SK-N-SH (cell line): ENCODE data around the gene FAM161A. TPM values are rescaled to one million over a fixed set of nuclear protein-coding genes. Genes with fewer than 3 reads are reported as not detected.

Source experiments
- CTCF ChIA-PET: fragments of 300-600, 350-600 bp; formaldehyde crosslinking; extraction: SDS; loops from one replicate; lab custom pipeline; 2021; lab: Yijun Ruan, JAX
- POLR2A ChIA-PET: fragments of 350-600 bp; sonication (Branson Sonifier 250); formaldehyde crosslinking; extraction: SDS; loops from one replicate; lab custom pipeline; 2020; ENCODE audit warnings: antibody characterized with exemption, inconsistent platforms; lab: Yijun Ruan, JAX
- DNase-seq: peaks from one replicate; pipeline ENCODE4 v3.0.0; 2012
- H2AFZ ChIP-seq: fragments of 200-600 bp; sonication (generic); 2 replicates; pipeline ENCODE4 v1.8.1; 2016; ENCODE audit warnings: antibody characterized with exemption, mild to moderate bottlenecking, low read depth
- H3F3A ChIP-seq: fragments of 200-600 bp; sonication (generic); replicated peaks from 2 replicates; pipeline ENCODE3; 2016; ENCODE audit warnings: antibody characterized with exemption, mild to moderate bottlenecking; ENCODE audit not compliant: insufficient read depth
- H3K27ac ChIP-seq, 2 experiments: fragments of 200-500 bp in 1 of 2; fragments of 200-600 bp in 1 of 2; sonication (Bioruptor generic) in 1 of 2; sonication (generic), shearing (Covaris generic) in 1 of 2; 2 replicates each; pipeline versions ENCODE4 v1.5.1 to v1.6.1; 2014 to 2016; ENCODE audit warnings: low read depth in 2 of 2, inconsistent platforms in 1 of 2, low read length in 1 of 2, mild to moderate bottlenecking in 1 of 2, mixed read lengths in 1 of 2
- H3K27me3 ChIP-seq: fragments of 200-600 bp; sonication (generic), shearing (Covaris generic); 2 replicates; pipeline ENCODE4 v1.6.1; 2016; ENCODE audit warnings: mixed run types; ENCODE audit not compliant: insufficient read depth
- H3K36me3 ChIP-seq, 2 experiments: fragments of 200-500 bp in 1 of 2; fragments of 200-600 bp in 1 of 2; sonication (Bioruptor generic) in 1 of 2; sonication (generic) in 1 of 2; replicated peaks in 1 of 2; 2 replicates each; pipeline versions ENCODE3 to v1.5.1; 2014 to 2016; ENCODE audit warnings: low read length in 1 of 2, mild to moderate bottlenecking in 1 of 2; ENCODE audit not compliant: insufficient read depth in 2 of 2, control insufficient read depth in 1 of 2
- H3K4me1 ChIP-seq, 2 experiments: fragments of 200-500 bp in 1 of 2; fragments of 200-600 bp in 1 of 2; sonication (Bioruptor generic) in 1 of 2; sonication (generic), shearing (Covaris generic) in 1 of 2; 2 replicates each; pipeline versions ENCODE4 v1.5.1 to v1.6.1; 2014 to 2016; ENCODE audit warnings: low read depth in 1 of 2, low read length in 1 of 2, mixed run types in 1 of 2; ENCODE audit not compliant: insufficient read depth in 2 of 2, control insufficient read depth in 1 of 2
- H3K4me2 ChIP-seq: fragments of 200-600 bp; sonication (generic), shearing (Covaris generic); 2 replicates; pipeline ENCODE4 v1.6.1; 2017; ENCODE audit warnings: mixed run types
- H3K4me3 ChIP-seq, 2 experiments: fragments of 200-500 bp in 1 of 2; fragments of 200-600 bp in 1 of 2; sonication (Bioruptor generic) in 1 of 2; sonication (generic), shearing (Covaris generic) in 1 of 2; 2 replicates each; pipeline versions ENCODE4 v1.5.1 to v1.8.1; 2014 to 2016; ENCODE audit warnings: low read depth in 2 of 2, inconsistent platforms in 1 of 2, low read length in 1 of 2, mild to moderate bottlenecking in 1 of 2, mixed read lengths in 1 of 2, moderate library complexity in 1 of 2
- H3K79me2 ChIP-seq: fragments of 200-600 bp; sonication (generic); 2 replicates; pipeline ENCODE4 v1.8.1; 2017; ENCODE audit warnings: mild to moderate bottlenecking; ENCODE audit not compliant: insufficient read depth
- H3K9ac ChIP-seq: fragments of 200-600 bp; sonication (generic); 2 replicates; pipeline ENCODE4 v1.6.1; 2017; ENCODE audit warnings: mixed run types
- H3K9me2 ChIP-seq: fragments of 200-600 bp; sonication (generic); 2 replicates; pipeline ENCODE4 v1.6.1; 2017; ENCODE audit warnings: mixed run types
- H3K9me3 ChIP-seq: fragments of 200-600 bp; sonication (generic); 2 replicates; pipeline ENCODE4 v1.6.1; 2017; ENCODE audit warnings: mixed run types, mild to moderate bottlenecking, moderate library complexity
- H4K20me1 ChIP-seq: fragments of 200-600 bp; sonication (generic); 2 replicates; pipeline ENCODE4 v1.6.1; 2017; ENCODE audit warnings: mild to moderate bottlenecking, mixed run types; ENCODE audit not compliant: insufficient read depth
- ELF1 ChIP-seq: IDR thresholded peaks from 2 replicates; pipeline ENCODE4 v1.4.0; 2012
- EP300 ChIP-seq, 2 experiments: IDR thresholded peaks; 2 replicates each; pipeline versions ENCODE4 v1.4.0 to v1.6.1; 2012; ENCODE audit warnings: borderline replicate concordance in 1 of 2, low read depth in 1 of 2, low read length in 1 of 2
- EZH2phosphoT487 ChIP-seq: fragments of 200-600 bp; sonication (generic); IDR thresholded peaks from 2 replicates; pipeline ENCODE4 v1.6.1; 2017; ENCODE audit warnings: low read depth, mixed run types, mild to moderate bottlenecking, antibody characterized with exemption, moderate library complexity, borderline replicate concordance
- FOSL2 ChIP-seq: IDR thresholded peaks from 2 replicates; pipeline ENCODE4 v1.4.0; 2012; ENCODE audit warnings: low read depth, mild to moderate bottlenecking, moderate library complexity, borderline replicate concordance
- FOXJ3 ChIP-seq: sonication (generic); formaldehyde crosslinking; IDR thresholded peaks from 2 replicates; pipeline ENCODE4 v1.5.1; 2020; ENCODE audit warnings: mild to moderate bottlenecking, missing genetic modification reagents
- FOXM1 ChIP-seq: IDR thresholded peaks from 2 replicates; pipeline ENCODE4 v1.4.0; 2012; ENCODE audit warnings: low read depth, mild to moderate bottlenecking
- MEF2A ChIP-seq: IDR thresholded peaks from 2 replicates; pipeline ENCODE4 v1.4.0; 2012; ENCODE audit warnings: low read depth, borderline replicate concordance
- MXI1 ChIP-seq: IDR thresholded peaks from 2 replicates; pipeline ENCODE4 v1.6.1; 2012; ENCODE audit warnings: mild to moderate bottlenecking, low read depth, low read length, improper control_type of control experiment
- NFIC ChIP-seq: IDR thresholded peaks from 2 replicates; pipeline ENCODE4 v1.4.0; 2012; ENCODE audit warnings: borderline replicate concordance
- POLR2AphosphoS5 ChIP-seq: IDR thresholded peaks from 2 replicates; pipeline ENCODE4 v1.6.1; 2012; ENCODE audit warnings: low read depth, low read length
- RFX5 ChIP-seq: IDR thresholded peaks from 2 replicates; pipeline ENCODE4 v1.6.1; 2012; ENCODE audit warnings: mild to moderate bottlenecking, improper control_type of control experiment, low read length
- RXRA ChIP-seq: IDR thresholded peaks from 2 replicates; pipeline ENCODE4 v1.4.0; 2012; ENCODE audit warnings: low read depth, mild to moderate bottlenecking, borderline replicate concordance
- SMC3 ChIP-seq: IDR thresholded peaks from 2 replicates; pipeline ENCODE4 v1.6.1; 2012; ENCODE audit warnings: low read depth, low read length, improper control_type of control experiment
- TCF12 ChIP-seq: IDR thresholded peaks from 2 replicates; pipeline ENCODE4 v1.4.0; 2012
- YY1 ChIP-seq: IDR thresholded peaks from 2 replicates; pipeline ENCODE4 v1.4.0; 2012; ENCODE audit warnings: low read depth, mild to moderate bottlenecking
- WGBS: methylation state at CpG from one replicate; pipeline ENCODE4 v1.1.6; 2017; ENCODE audit warnings: low lambda C conversion rate; 5-methylcytosine and 5-hydroxymethylcytosine counted together
- polyA plus RNA-seq, 3 experiments: library from polyadenylated mRNA; depleted of rRNA; stranded (reverse); fragments of >200 nt; gene quantifications; 2 replicates each; pipeline ENCODE4 v1.2.3, GENCODE V29; 2012
- TF ChIP-seq, protein P1 (sequence below): fragments of 150-350 bp; IDR thresholded peaks from 2 replicates; pipeline ENCODE4 v1.6.1; 2017; ENCODE audit warnings: antibody characterized with exemption, low read length, low read depth, borderline replicate concordance
- TF ChIP-seq, protein P2 (sequence below): fragments of 200-600 bp; sonication (generic); IDR thresholded peaks from 2 replicates; pipeline ENCODE4 v1.6.1; 2017; ENCODE audit warnings: antibody characterized with exemption, mild to moderate bottlenecking, moderate library complexity
- TF ChIP-seq, protein P3 (sequence below): IDR thresholded peaks from 2 replicates; pipeline ENCODE4 v1.6.1; 2012; ENCODE audit warnings: mild to moderate bottlenecking, low read depth, low read length, moderate library complexity
- TF ChIP-seq, protein P4 (sequence below): IDR thresholded peaks from 2 replicates; pipeline ENCODE4 v1.4.0; 2012; ENCODE audit warnings: low read depth, borderline replicate concordance

Gene FAM161A
- polyA plus RNA-seq, 1 of the 3 experiments (the other 2 are of a cell fraction), result 0.90 TPM

DNA sequence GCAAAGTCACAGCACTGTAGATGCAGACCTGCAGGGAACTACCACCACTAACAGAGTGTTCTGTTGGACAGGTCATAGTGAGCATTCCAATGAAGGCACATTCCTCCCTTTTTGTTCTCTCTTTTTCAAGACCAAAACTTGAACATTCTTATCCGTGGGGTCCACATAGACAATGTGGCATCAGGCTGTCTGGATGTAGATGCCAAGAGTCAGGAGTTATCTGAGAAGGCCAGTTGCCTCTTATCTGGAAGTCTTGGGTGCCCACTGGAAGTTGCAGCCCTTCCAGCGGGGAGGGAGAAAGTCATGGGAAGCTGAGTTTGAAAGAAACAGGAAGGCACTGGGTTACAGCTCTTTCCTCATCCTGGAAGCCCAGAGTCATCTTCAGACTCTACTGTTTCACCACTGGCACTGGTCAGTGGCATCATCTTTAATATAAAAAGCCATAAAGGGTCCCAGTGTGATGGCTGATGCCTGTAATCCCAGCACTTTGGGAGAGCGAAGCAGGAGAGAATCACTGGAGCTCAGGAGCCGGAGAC, 61.4 kb downstream of the FAM161A start:
- DNase-seq, result no peak
- TF ChIP-seq SMC3 (no peak), ELF1 (no peak)
- TF ChIP-seq, protein P1, sequence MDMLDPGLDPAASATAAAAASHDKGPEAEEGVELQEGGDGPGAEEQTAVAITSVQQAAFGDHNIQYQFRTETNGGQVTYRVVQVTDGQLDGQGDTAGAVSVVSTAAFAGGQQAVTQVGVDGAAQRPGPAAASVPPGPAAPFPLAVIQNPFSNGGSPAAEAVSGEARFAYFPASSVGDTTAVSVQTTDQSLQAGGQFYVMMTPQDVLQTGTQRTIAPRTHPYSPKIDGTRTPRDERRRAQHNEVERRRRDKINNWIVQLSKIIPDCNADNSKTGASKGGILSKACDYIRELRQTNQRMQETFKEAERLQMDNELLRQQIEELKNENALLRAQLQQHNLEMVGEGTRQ, result no peak
- TF ChIP-seq, all 33 proteins: peak for 0
- no peak overlapping the region for H3K9ac ChIP-seq
- H3K4me3 ChIP-seq, result no peak overlapping the region
- no peak overlapping the region for H3K27ac ChIP-seq
- no peaks in the 10 kb centered on the region for H3F3A ChIP-seq
- no peaks in the 10 kb centered on the region for H3K36me3 ChIP-seq
- ChIA-PET CTCF (interaction anchor here (0.6 to 1.6 kb wide), 5 partner anchors 11 to 657 kb away, joined by 3 to 6 read pairs (median 4); no protein-coding TSS in a partner anchor), POLR2A (no interaction called here)
- H3K9me2 ChIP-seq, result no peaks in the 10 kb centered on the region
- no peaks in the 10 kb centered on the region for H3K27me3 ChIP-seq
- H3K79me2 ChIP-seq, result no peaks in the 10 kb centered on the region
- H2AFZ ChIP-seq, result no peak overlapping the region
- no peak overlapping the region for H3K4me2 ChIP-seq
- WGBS, result 78% methylated on average over 4 of the region's 4 CpGs
- no peaks in the 10 kb centered on the region for H4K20me1 ChIP-seq
- H3K9me3 ChIP-seq, result no peaks in the 10 kb centered on the region
- H3K4me1 ChIP-seq, result no peaks in the 10 kb centered on the region

DNA sequence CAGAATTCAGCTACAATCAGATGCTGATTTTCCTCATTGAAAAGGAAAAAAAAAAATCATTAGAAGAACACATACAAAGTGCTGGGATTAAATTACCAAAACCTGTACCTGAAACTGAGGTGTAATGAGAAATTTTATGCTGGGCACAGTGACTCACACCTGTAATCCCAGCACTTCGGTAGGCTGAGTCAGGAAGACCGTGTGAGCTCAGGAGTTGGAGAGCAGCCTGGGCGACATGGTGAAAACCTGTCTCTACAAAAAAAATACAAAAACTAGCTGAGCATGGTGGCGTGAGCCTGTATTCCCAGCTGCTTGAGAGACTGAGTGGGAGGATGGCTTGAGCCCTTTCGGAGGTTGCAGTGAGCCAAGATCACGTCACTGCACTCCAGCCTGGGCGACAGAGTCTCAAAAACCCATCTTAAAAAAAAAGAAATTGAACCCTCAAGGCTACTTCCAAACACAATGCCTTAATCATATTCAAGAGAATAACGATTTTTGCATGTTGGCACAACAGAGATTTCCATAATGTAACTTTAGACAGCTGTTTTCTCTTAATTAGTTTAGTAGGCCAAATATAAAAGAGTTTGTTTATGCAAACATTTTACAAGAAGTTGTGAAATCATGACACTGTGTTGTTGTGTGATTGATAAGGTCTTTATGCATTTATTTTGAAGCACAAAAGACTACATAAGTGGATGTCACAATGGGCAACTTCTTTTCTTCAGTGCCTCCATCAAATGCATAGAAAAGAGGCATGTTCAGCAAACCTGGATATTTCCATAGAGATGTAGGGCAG, 63.9 kb downstream of the FAM161A start:
- Histone ChIP-seq H3K9me3 (no peaks in the 10 kb centered on the region), H3K27me3 (no peaks in the 10 kb centered on the region), H3K4me3 (no peak overlapping the region), H2AFZ (no peak overlapping the region), H4K20me1 (no peaks in the 10 kb centered on the region), H3K27ac (no peak overlapping the region), H3K4me1 (no peaks in the 10 kb centered on the region), H3K79me2 (no peaks in the 10 kb centered on the region), H3K9ac (no peak overlapping the region), H3K4me2 (no peak overlapping the region), H3K36me3 (no peaks in the 10 kb centered on the region), H3K9me2 (no peaks in the 10 kb centered on the region), H3F3A (no peaks in the 10 kb centered on the region)
- POLR2A ChIA-PET, result no interaction called here
- no peak for DNase-seq
- CTCF ChIA-PET, result no interaction called here
- WGBS, result 72% methylated on average over 8 of the region's 8 CpGs
- TF ChIP-seq NFIC, result no peak
- TF ChIP-seq, protein P2, sequence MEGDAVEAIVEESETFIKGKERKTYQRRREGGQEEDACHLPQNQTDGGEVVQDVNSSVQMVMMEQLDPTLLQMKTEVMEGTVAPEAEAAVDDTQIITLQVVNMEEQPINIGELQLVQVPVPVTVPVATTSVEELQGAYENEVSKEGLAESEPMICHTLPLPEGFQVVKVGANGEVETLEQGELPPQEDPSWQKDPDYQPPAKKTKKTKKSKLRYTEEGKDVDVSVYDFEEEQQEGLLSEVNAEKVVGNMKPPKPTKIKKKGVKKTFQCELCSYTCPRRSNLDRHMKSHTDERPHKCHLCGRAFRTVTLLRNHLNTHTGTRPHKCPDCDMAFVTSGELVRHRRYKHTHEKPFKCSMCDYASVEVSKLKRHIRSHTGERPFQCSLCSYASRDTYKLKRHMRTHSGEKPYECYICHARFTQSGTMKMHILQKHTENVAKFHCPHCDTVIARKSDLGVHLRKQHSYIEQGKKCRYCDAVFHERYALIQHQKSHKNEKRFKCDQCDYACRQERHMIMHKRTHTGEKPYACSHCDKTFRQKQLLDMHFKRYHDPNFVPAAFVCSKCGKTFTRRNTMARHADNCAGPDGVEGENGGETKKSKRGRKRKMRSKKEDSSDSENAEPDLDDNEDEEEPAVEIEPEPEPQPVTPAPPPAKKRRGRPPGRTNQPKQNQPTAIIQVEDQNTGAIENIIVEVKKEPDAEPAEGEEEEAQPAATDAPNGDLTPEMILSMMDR, result no peak
- TF ChIP-seq, protein P1, result no peak
- TF ChIP-seq RFX5, result no peak
- TF ChIP-seq, protein P3, sequence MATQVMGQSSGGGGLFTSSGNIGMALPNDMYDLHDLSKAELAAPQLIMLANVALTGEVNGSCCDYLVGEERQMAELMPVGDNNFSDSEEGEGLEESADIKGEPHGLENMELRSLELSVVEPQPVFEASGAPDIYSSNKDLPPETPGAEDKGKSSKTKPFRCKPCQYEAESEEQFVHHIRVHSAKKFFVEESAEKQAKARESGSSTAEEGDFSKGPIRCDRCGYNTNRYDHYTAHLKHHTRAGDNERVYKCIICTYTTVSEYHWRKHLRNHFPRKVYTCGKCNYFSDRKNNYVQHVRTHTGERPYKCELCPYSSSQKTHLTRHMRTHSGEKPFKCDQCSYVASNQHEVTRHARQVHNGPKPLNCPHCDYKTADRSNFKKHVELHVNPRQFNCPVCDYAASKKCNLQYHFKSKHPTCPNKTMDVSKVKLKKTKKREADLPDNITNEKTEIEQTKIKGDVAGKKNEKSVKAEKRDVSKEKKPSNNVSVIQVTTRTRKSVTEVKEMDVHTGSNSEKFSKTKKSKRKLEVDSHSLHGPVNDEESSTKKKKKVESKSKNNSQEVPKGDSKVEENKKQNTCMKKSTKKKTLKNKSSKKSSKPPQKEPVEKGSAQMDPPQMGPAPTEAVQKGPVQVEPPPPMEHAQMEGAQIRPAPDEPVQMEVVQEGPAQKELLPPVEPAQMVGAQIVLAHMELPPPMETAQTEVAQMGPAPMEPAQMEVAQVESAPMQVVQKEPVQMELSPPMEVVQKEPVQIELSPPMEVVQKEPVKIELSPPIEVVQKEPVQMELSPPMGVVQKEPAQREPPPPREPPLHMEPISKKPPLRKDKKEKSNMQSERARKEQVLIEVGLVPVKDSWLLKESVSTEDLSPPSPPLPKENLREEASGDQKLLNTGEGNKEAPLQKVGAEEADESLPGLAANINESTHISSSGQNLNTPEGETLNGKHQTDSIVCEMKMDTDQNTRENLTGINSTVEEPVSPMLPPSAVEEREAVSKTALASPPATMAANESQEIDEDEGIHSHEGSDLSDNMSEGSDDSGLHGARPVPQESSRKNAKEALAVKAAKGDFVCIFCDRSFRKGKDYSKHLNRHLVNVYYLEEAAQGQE, result no peak
- TF ChIP-seq FOXJ3 (CRISPR knock-in tag), result no peak
- TF ChIP-seq EP300 (IDR thresholded peaks at IDR 0.05; ENCODE audit: borderline replicate concordance in 1 of 2, low read depth in 1 of 2, low read length in 1 of 2), result no peak
- no peak for TF ChIP-seq ELF1
- TF ChIP-seq POLR2AphosphoS5, result no peak
- no peak for TF ChIP-seq RXRA
- TF ChIP-seq FOXM1, result no peak
- TF ChIP-seq EZH2phosphoT487, result no peak
- TF ChIP-seq YY1, result no peak
- TF ChIP-seq, protein P4, sequence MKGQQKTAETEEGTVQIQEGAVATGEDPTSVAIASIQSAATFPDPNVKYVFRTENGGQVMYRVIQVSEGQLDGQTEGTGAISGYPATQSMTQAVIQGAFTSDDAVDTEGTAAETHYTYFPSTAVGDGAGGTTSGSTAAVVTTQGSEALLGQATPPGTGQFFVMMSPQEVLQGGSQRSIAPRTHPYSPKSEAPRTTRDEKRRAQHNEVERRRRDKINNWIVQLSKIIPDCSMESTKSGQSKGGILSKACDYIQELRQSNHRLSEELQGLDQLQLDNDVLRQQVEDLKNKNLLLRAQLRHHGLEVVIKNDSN, result no peak
- no peak for TF ChIP-seq TCF12
- no peak for TF ChIP-seq MXI1
- TF ChIP-seq FOSL2, result no peak
- no peak for TF ChIP-seq MEF2A
